Thymus (tissue), 11 donors: ENCODE measurements around the gene MMUT. TPM values are rescaled to one million over a fixed set of nuclear protein-coding genes. Genes with fewer than 3 reads are reported as not detected.
"Not testable (repeated sequence)": the region's sequence is repeated elsewhere in the genome, so short reads cannot be mapped to it uniquely, and the experiment has no call there.

Experiments
- DNase-seq, 9 donors: peaks; one replicate each; pipeline ENCODE4 v3.0.0-alpha.2; 2013; ENCODE audit warnings: low spot score in 9 of 9, low read depth in 6 of 9, missing footprints in 1 of 9
- H3K27ac ChIP-seq, 2 donors: one replicate each; pipeline ENCODE4 v1.5.1; 2013; ENCODE audit warnings: control low read depth in 1 of 2, low read depth in 1 of 2, low read length in 1 of 2, mild to moderate bottlenecking in 1 of 2, moderate library complexity in 1 of 2
- H3K27me3 ChIP-seq, 2 donors: one replicate each; pipeline ENCODE4 v1.5.1; 2013; ENCODE audit warnings: low read length in 1 of 2; ENCODE audit not compliant: control insufficient read depth in 2 of 2, insufficient read depth in 1 of 2
- H3K36me3 ChIP-seq, 2 donors: one replicate each; pipeline ENCODE4 v1.5.1; 2013; ENCODE audit warnings: low read length in 1 of 2, mild to moderate bottlenecking in 1 of 2, moderate library complexity in 1 of 2; ENCODE audit not compliant: control insufficient read depth in 2 of 2, insufficient read depth in 2 of 2
- H3K4me1 ChIP-seq, 2 donors: one replicate each; pipeline ENCODE4 v1.5.1; 2013; ENCODE audit warnings: low read length in 2 of 2; ENCODE audit not compliant: control insufficient read depth in 2 of 2, insufficient read depth in 2 of 2
- H3K4me3 ChIP-seq, 2 donors: one replicate each; pipeline ENCODE4 v1.5.1; 2013; ENCODE audit warnings: low read length in 2 of 2, control low read depth in 1 of 2, mild to moderate bottlenecking in 1 of 2
- H3K9me3 ChIP-seq, 2 donors: one replicate each; pipeline ENCODE4 v1.5.1; 2013; ENCODE audit warnings: low read length in 1 of 2, mild to moderate bottlenecking in 1 of 2; ENCODE audit not compliant: control insufficient read depth in 2 of 2, insufficient read depth in 1 of 2
- WGBS: extraction: QIAGEN DNeasy Blood & Tissue Kit; methylation state at CpG from one replicate; pipeline ENCODE4 v1.1.7; 2013; 5-methylcytosine and 5-hydroxymethylcytosine counted together
- polyA plus RNA-seq: library from polyadenylated mRNA; stranded (reverse); fragments of 200-250 nt; gene quantifications from one replicate; pipeline ENCODE4 v1.2.3, GENCODE V29; 2013
- total RNA-seq: library from RNA; stranded (reverse); fragments of 120-200 nt; gene quantifications from one replicate; pipeline ENCODE4 v1.2.4, GENCODE V29; 2013
- donor health status: healthy.

The MMUT gene
- total and polyA plus RNA-seq, 2 donors, result 13.3 to 14.4 TPM

DNA sequence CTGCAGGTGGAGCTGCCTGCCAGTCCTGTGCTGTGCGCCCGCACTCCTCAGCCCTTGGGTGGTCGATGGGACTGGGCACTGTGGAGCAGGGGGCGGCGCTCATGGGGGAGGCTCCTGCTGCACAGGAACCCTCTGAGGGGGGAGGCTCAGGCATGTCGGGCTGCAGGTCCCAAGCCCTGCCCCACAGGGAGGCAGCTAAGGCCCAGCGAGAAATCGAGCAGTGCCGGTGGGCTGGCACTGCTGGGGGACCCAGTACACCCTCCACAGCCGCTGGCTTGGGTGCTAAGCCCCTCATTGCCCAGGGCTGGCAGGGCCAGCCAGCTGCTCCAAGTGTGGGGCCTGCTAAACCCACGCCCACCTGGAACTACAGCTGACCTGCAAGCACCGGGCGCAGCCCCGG lies 20.3 kb upstream of the MMUT start:
- not testable (repeated sequence) for H3K27me3 ChIP-seq, H3K9me3 ChIP-seq, H3K4me3 ChIP-seq, H3K36me3 ChIP-seq, H3K4me1 ChIP-seq, H3K27ac ChIP-seq, DNase-seq
- whole genome bisulfite sequencing, result 94% methylated on average over 14 of the region's 14 CpGs

DNA sequence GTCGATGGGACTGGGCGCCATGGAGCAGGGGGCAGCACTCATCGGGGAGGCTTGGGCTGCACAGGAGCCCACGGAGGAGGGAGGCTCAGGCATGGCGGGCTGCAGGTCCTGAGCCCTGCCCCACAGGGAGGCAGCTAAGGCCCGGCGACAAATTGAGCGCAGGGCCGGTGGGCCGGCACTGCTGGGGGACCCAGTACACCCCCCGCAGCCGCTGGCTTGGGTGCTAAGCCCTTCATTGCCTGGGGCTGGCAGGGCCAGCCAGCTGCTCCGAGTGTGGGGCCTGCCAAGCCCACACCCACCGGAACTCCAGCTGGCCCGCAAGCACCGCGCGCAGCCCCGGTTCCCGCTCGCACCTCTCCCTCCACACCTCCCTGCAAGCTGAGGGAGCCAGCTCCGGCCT lies 18.8 kb upstream of the MMUT start:
- WGBS, result 99% methylated on average over 21 of the region's 22 CpGs
- H3K27me3 ChIP-seq, H3K4me3 ChIP-seq, H3K4me1 ChIP-seq, H3K27ac ChIP-seq, H3K9me3 ChIP-seq, H3K36me3 ChIP-seq, DNase-seq: not testable (repeated sequence)

DNA sequence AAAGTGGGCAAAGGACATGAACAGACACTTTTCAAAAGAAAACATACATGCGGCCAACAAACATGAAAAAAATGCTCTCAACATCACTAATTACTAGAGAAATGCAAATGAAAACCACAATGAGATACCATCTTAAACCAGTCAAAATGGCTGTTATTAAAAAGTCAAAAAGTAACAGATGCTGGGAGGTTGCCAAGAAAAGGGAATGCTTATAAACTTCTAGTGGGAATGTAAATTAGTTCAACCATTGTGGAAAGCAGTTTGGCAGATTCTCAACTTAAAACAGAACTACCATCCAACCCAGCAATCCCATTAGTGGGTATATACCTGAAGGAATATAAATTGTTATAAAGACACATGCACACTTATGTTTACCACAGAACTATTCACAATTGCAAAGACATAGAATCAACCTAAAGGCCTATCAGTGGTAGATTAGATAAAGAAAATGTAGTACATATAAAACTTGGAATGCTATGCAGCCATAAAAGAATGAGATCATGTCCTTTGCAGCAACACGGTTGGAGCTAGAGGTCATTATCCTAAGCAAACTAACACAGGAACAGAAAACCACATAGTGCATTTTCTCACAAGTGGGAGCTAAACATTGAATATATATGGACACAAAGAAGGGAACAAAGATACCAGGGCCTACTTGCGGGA lies 16.4 kb upstream of the MMUT start:
- Histone ChIP-seq H3K4me1 (no peaks in the 10 kb centered on the region), H3K4me3 (no peak overlapping the region), H3K36me3 (peaks cover 0 to 3% of the 10 kb centered on the region in 2 donors), H3K27me3 (no peaks in the 10 kb centered on the region), H3K9me3 (no peaks in the 10 kb centered on the region), H3K27ac (no peak overlapping the region)
- DNase-seq, result no peak
- WGBS, result 99% methylated on average over 3 of the region's 3 CpGs

GRCh38 chr6:49476564-49476963 lies 13.5 kb upstream of the MMUT start:
- DNase-seq, H3K4me3 ChIP-seq, H3K27me3 ChIP-seq, H3K27ac ChIP-seq, H3K9me3 ChIP-seq, H3K4me1 ChIP-seq: not testable (repeated sequence)
- H3K36me3 ChIP-seq, result peaks cover 0 to 11% of the 10 kb centered on the region in 2 donors
- WGBS, result 80% methylated on average over 2 of the region's 2 CpGs

- no peaks in the 10 kb centered on the region for H3K9me3 ChIP-seq
- no peaks in the 10 kb centered on the region for H3K27me3 ChIP-seq
- 98% methylated on average over 9 of the region's 9 CpGs for WGBS
- no peak overlapping the region for H3K4me3 ChIP-seq
- DNase-seq, result no peak
- no peak overlapping the region for H3K27ac ChIP-seq
- H3K36me3 ChIP-seq, result peaks cover 0 to 6% of the 10 kb centered on the region in 2 donors
- peaks cover 0 to 7% of the 10 kb centered on the region in 2 donors for H3K4me1 ChIP-seq
Measured at GRCh38 chr6:49468042-49468441, 5.0 kb upstream of the MMUT start.

DNA sequence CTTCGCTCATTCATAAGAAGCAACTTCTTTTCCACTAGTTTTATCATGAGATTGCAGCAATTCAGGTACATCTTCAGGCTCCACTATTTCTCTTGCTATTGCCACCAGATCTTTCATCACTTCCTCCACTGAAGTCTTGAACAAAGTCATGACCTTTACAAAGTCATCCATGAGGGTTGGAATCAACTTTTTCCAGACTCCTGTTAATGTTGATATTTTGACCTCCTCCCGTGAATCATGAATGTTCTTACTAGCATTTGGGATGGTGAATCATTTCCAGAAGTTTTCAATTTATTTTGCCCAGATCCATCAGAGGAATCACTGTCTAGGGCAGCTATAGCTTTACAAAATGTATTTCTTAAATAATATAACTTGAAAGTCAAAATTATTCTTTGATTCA lies 1.6 kb upstream of the MMUT start:
- no peak overlapping the region for H3K27ac ChIP-seq
- peaks cover 6 to 11% of the 10 kb centered on the region in 2 donors for H3K4me1 ChIP-seq
- H3K4me3 ChIP-seq, result no peak overlapping the region
- H3K9me3 ChIP-seq, result no peaks in the 10 kb centered on the region
- 100% methylated on average over 2 of the region's 2 CpGs for WGBS
- no peak for DNase-seq
- no peaks in the 10 kb centered on the region for H3K36me3 ChIP-seq
- no peaks in the 10 kb centered on the region for H3K27me3 ChIP-seq

DNA sequence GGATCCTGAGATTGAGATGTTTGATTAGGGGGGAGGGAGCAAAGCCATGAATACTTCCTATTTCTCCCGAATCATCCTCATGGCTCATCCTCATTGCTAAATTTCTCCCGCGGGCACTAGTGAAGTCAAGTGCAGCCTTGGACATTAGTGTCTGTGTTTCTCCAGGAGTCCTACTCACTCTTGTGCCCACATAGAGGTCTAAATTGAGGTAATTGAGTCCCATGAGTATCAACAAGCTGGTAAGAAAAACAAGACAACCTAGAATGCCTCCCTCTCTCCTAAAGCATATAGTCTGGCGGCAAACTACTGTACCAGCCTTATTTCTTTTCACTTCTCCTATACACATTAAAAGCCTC lies 537 bp upstream of the MMUT start:
- under 1% methylated on average over 4 of the region's 4 CpGs for WGBS
- no peaks in the 10 kb centered on the region for H3K36me3 ChIP-seq
- DNase-seq, result no peak
- peak overlapping the region; percentile 64 to 78 for H3K27ac ChIP-seq
- H3K4me1 ChIP-seq, result peaks cover 6 to 11% of the 10 kb centered on the region in 2 donors
- peak overlapping the region; percentile 79 to 86 for H3K4me3 ChIP-seq
- no peaks in the 10 kb centered on the region for H3K27me3 ChIP-seq
- no peaks in the 10 kb centered on the region for H3K9me3 ChIP-seq

- WGBS, result 2% methylated on average over 7 of the region's 7 CpGs
- no peaks in the 10 kb centered on the region for H3K36me3 ChIP-seq
- no peaks in the 10 kb centered on the region for H3K9me3 ChIP-seq
- H3K27me3 ChIP-seq, result no peaks in the 10 kb centered on the region
- peaks cover 6 to 11% of the 10 kb centered on the region in 2 donors for H3K4me1 ChIP-seq
- peak overlapping the region; percentile 79 to 86 for H3K4me3 ChIP-seq
- peak overlapping the region; percentile 76 to 78 for H3K27ac ChIP-seq
- peak in 1 of 9 donors; percentile 6 for DNase-seq
Measured at GRCh38 chr6:49462599-49462926, 490 bp downstream of the MMUT start.

- Histone ChIP-seq H3K9me3 (no peaks in the 10 kb centered on the region), H3K4me3 (peak overlapping the region; percentile 79 to 86), H3K36me3 (peaks cover 0 to under 1% of the 10 kb centered on the region in 2 donors), H3K27me3 (no peaks in the 10 kb centered on the region), H3K27ac (no peak overlapping the region), H3K4me1 (peaks cover 6 to 11% of the 10 kb centered on the region in 2 donors)
- peak in 3 of 9 donors; percentile 3 to 24 (median 11) for DNase-seq
- 42% methylated on average over 3 of the region's 3 CpGs for WGBS
Measured at GRCh38 chr6:49462071-49462470, 982 bp downstream of the MMUT start.
